ENCODE data around the gene ELN.
A peak's percentile ranks its signal among the peaks of the same experiment; 100 is the strongest.

Gene ELN

GRCh38 chr7:74094224-74095101, 66.5 kb downstream of the ELN start:
- peak; percentile 92 for DNase-seq (ENCODE audit: low spot score)

GRCh38 chr7:74095135-74095534, 67.2 kb downstream of the ELN start:
- DNase-seq (ENCODE audit: low spot score), result no peak

GRCh38 chr7:74097937-74098614, 70.1 kb downstream of the ELN start:
- DNase-seq (ENCODE audit: low spot score), result peak; percentile 88

GRCh38 chr7:74099031-74099430, 71.1 kb downstream of the ELN start:
- no peak for DNase-seq (ENCODE audit: low spot score)

- no peak for DNase-seq (ENCODE audit: low spot score)
Observed at GRCh38 chr7:74101061-74101681, 73.2 kb downstream of the ELN start.

GRCh38 chr7:74103219-74103772, 75.3 kb downstream of the ELN start:
- DNase-seq (ENCODE audit: low spot score), result no peak

- no peak for DNase-seq (ENCODE audit: low spot score)
Observed at GRCh38 chr7:74104702-74105101, 76.7 kb downstream of the ELN start.

- no peak for DNase-seq (ENCODE audit: low spot score)
Observed at GRCh38 chr7:74105992-74106391, 78.0 kb downstream of the ELN start.

- DNase-seq (ENCODE audit: low spot score), result no peak
Observed at GRCh38 chr7:74106846-74107245, 78.9 kb downstream of the ELN start.

GRCh38 chr7:74115326-74115725, 87.4 kb downstream of the ELN start:
- DNase-seq (ENCODE audit: low spot score), result no peak

- DNase-seq (ENCODE audit: low spot score), result no peak
Observed at GRCh38 chr7:74116356-74116755, 88.4 kb downstream of the ELN start.
